Activated CD4-positive, CD25-positive, alpha-beta regulatory T cell treated with anti-CD3 and anti-CD28 coated beads, Interleukin-2, amount 50 U/mL, for 16 hours (primary cell): ENCODE data around the gene TGIF1.
"Not testable (repeated sequence)": the region's sequence is repeated elsewhere in the genome, so short reads cannot be mapped to it uniquely, and the experiment has no call there.

Source experiments
- DNase-seq: peaks from one replicate; pipeline ENCODE4 v3.0.0-alpha.2; 2020; ENCODE audit warnings: low read depth, low spot score

The TGIF1 gene

DNA sequence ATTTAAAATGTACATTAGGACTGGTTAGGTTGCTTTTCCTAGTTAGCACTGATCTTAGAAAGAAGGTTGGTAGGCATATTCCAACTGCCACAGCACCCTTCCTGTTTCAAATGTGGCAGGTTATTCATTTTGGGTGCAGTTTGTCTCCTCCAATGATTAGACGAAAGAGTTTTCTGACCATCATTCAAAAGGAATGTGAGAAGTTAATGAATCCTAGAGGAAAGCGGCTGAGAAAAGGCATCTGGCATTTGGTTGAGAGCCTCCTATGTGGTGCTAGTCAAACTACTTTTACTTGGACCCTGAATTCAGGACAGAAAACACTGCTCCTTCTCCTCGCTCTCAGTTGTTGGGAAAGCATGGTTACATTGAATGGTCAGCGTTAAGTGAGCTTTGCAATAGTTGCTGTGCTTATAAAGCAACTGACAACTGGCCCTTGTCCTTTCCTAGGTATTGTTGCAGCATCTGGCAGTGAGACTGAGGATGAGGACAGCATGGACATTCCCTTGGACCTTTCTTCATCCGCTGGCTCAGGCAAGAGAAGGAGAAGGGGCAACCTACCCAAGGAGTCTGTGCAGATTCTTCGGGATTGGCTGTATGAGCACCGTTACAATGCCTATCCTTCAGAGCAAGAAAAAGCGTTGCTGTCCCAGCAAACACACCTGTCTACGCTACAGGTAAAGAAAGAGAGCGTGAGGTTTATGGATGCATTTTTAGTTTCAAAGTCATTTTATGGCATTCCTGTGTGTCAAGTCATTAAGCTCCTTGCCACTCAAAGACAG lies 6.1 kb downstream of the TGIF1 start:
- no peak for DNase-seq

DNA sequence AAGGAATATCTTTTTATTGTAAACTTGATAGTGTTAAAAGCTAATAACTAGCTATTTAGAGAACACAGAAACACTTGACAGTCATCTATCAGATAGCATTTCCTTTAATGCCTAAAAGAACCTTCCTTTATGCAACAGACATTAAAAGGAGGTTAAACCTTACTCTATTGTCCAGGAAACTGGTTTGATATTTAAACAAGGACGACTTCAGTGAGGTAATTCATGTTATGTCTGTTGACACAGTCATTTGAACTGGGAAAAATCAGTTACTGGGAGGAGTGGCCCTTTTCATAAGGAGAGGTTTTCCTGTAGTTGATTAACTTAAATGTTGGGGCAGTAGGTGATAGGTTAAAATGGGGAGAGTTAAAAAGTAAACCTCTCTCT lies 6.7 kb downstream of the TGIF1 start:
- no peak for DNase-seq

DNA sequence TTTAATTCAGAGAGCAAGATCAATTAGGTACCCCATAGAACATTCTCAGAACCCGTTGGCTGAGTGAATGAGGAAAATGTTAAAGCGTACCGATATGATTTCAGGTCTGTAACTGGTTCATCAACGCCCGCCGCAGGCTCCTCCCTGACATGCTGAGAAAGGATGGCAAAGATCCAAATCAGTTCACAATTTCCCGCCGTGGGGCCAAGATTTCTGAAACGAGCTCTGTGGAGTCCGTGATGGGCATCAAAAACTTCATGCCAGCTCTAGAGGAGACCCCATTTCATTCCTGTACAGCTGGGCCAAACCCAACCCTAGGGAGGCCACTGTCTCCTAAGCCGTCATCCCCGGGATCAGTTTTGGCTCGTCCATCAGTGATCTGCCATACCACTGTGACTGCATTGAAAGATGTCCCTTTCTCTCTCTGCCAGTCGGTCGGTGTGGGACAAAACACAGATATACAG lies 7.3 kb downstream of the TGIF1 start:
- no peak for DNase-seq

DNA sequence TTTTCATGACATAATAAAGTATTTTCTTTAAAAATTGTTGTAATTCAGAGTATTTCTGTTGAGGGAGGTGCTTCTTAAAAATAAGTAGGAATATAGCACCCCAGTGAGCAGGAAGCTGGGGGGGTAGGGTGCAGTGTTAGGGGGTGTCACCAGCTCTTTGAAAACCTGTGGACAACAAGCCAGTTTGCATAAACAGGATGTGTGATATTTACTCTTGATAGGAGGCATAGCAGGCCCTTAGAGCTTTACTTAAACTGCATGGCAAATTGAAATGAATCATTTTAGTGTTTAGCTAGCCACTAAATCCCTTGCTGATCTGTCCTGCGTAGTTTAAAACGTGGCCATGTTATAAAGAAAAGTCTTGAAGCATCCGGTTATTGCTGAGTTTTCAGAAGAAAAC lies 8.4 kb downstream of the TGIF1 start:
- DNase-seq, result no peak

DNA sequence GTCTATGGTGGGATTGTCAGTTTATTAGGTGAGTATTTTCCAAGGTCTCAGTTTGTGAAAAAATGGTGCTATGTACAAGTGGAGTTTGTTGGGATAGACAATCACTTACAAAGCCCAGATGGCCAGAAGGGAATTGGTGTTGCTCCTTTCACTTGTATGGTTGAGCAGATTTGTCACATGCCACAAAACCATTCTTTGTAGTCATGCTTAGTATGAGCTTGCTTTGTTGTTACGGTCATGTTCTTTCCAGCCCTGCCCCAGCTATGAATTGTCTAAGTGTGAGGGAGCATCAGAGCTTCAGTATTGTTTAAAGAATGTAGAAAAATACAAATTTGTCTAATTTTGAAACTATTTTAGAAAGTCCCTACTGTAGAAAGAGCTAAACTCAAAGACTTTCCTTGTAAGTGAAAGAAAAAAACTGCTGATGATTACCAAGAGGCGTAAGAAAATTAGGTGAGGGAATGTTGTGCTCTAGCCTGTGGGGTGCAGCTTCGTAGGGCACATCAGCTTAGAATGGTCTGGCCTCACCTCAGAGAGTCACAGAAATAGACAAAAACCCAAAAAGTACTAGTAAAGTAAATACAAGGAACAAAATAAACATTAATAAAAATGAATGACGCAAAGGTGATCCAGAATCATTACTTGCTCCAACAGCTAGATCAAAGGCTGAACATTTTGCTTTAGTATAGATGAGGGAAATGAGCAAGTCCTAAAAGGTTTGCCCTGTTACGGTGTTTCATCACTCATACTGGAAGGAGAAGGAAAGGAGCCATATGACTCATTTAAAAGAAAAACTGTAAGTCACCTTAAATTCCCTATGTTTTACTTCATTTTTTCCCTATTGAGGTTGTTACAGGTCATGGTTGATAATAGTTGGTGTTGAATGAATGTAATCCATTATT lies 9.2 kb downstream of the TGIF1 start:
- no peak for DNase-seq

DNA sequence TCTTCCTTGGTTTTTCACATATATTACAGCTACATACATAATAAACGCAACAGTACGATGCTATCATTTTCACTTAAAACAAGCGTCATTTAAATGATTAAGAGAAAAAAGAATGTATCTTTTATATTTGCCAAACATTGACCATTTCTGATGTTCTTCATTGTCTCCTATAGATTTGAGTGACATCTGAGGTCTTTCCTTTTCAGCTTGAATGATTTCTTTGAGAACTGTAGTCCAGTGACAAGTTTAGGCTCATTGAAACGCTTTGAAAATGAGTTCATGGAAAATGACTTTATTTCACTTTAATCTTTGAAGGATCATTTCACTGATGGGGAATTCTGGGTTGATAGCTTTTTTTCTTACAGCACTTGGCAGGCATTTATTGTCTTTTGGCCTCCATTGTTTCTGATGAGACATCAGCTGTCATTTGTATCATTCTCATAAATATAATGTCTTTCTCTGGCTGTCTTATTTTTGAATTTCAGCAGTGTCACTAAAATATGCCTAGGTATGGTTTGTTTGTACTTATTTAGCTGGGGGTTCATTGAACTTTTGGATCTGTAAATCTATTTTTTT lies 10.9 kb downstream of the TGIF1 start:
- no peak for DNase-seq

DNA sequence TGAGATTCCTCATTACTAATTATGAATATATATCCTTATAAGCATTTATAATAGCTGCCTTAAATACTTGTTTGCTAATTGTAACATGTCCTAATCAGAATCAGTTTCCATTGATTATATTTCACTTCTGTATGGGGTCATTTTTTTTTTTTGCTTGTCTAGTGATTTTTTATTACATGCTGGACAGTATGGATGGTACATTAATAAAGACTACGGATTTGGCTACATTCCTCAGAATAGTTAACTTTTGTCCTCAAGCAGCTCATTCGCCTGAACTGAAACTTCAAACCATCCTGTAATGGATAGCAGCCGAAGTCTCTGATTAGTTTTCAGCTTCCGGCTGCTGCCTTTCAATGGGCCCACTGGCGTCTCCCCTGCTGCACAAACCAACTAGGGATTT lies 11.7 kb downstream of the TGIF1 start:
- no peak for DNase-seq

DNA sequence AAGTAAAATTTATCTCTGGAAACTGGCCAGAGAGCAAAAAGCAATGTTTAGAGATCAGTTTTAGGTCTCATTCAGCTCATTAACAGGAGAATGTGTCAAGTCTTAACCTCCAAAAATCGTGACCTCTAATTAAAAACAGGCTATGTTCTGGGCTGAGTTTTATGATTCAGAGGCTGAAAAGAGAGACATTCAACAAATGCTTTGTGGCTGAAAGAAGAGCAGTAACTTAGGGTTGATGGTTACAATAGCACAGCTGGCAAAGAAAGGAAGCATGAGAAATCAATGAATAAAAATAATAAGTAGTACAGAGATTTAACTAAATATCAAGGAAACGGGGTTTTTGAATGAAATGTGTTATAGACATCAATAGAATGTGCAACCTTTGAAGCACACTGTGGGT lies 13.1 kb downstream of the TGIF1 start:
- no peak for DNase-seq

DNA sequence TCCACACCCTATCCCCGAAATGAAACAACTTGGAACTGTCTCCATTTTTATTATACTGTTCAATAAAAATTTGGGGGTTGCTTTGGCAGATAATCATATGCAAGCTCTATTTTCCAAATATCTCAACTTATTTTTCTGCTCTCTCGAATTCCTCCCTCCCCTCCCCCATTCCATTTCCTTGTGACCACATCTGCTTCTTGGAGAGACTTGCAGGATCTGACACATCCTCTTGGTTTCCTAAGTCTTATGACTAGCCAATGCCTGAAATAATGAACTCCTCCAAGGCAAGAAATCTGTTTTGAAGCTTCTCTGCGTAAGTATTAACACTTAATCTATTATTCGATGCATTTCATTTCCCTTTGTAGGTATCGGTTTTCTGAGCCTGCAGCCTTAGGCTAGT lies 16.1 kb downstream of the TGIF1 start:
- no peak for DNase-seq

DNA sequence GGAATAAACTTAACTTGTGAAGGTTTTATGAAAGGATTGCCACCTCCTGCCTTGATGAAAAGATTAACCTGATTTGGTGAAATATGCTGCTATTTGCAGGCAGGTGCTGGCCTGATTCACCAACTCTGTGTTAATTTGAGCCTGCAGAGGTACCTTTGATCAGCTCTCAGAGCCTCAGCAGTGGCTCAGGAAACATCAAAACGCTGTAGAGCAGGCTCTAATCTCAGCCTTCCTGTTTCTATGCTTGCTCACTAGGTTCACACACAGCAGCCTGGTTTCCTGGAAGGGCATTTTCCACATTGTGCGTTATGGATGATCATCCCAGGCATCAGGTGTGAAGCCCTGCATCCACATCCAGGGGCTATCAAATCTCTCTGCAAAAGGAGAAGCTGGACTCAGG lies 16.9 kb downstream of the TGIF1 start:
- DNase-seq, result no peak

DNA sequence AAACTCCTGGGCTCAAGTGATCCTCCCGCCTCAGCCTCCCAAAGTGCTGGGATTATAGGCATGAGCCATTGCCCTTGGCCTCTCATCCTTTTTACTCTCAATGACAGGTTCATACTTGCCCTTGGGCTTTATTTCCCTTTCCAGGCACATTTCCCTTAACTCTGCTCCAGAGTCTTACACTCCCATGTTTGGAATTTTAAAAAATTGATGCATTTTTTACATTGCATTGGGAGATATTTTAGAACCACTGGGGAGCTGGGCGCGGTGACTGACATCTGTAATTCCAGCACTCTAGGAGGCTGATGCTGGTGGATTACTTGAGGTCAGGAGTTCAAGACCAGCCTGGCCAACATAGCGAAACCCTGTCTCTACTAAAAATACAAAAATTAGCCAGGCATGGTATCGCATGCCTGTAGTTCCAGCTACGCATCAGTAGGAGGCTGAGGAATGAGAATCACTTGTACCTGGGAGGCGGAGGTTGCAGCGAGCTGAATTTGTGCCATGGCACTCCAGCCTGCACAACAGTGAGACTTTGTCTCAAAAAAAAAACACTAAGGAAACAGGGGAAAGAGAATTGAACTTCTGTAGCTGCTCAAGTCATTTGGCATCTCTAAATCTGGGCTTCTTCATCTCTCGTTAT lies 18.2 kb downstream of the TGIF1 start:
- DNase-seq, result no peak

DNA sequence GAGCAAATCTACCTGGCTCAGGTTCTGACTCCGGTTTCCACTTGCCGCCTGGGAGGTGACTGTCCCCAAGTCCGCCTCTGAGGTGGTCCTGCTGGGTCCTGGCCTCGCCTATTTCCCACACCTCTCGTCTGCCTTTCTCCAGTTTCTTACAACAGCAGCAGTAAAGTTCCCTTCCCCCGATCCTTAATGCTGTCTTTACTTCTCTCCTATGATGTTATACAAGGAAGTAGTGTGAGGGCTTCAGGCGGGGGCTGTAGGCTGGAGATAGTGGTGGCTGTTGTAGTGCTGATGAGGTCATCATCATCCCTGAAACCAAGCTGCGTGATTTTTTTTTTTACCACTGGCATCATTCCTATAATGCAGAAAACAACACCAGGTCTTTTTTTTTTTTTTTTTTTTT lies 18.9 kb downstream of the TGIF1 start:
- no peak for DNase-seq

DNA sequence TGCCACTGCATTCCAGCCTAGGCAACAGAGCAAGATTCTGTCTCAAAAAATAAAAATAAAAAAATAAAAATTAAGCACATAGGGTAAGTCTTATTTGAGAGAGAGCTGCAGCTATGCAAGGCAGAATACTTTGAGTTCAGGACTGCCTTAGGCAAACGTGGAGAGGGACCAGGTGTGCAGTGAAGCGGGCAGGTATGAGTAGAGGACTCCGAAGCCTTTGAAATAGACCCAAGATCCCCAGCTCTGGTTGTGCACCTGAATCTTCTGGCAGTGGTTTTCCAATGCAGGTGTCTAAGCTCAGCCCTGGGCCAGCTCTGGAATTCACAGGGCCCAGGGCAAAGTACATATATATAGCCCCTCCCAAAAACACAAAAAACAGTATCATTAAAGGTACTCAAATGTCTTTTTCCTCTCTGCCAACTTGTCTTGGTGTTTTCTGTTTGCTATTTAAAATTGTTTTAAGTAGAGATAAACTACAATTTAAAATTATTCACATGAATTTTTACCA lies 21.2 kb downstream of the TGIF1 start:
- no peak for DNase-seq

DNA sequence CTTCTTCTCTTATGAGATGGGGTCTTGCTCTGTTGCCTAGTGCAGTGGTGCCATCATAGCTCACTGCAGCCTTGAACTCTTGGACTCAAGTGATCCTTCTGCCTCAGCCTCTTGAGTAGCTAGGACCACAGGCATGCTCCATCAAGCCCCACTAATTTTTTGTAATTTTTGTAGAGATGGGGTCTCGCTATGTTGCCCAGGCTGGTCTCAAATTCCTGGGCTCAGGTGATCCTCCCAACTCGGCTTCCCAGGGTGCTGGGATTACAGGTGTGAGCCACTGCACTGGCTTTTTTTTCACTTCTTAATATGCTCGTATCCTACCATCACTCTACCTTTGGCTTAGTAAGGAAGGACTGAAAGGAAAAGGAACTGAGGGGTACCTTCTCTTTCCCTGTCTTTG lies 22.1 kb downstream of the TGIF1 start:
- not testable (repeated sequence) for DNase-seq

DNA sequence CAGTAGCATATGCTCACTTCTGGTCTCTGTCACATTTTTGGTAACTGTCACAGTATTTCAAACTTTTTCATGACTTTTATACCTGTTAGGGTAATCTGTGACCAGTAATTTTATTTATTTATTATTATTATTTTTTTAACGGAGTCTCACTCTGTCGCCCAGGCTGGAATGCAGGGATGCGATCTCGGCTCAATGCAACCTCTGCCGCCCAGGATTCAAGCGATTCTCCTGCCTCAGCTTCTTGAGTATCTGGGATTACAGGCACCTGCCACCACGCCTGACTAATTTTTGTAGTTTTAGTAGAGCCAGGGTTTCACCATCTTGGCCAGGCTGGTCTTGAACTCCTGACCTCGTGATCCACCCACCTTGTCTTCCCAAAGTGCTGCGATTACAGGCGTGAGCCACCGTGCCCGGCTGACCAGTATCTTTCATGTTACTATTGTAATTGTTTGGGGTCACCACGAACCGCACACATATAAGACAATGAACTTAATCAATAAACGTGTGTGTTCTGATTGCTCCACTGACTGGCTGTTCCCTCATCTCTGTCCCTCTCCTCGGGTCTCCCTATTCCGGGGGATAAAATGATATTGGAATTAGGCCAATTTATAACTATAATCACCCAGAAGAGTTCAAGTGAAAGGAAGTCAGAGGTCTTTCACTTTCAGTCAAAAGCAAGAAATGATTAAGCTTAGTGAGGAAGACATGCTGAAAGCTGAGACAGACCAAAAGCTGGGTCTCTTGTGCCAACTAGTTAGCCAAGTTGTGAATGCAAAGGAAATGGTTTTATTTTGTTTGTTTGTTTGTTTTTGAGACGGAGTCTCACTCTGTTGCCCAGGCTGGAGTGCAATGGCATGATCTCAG lies 22.9 kb downstream of the TGIF1 start:
- DNase-seq, result no peak

DNA sequence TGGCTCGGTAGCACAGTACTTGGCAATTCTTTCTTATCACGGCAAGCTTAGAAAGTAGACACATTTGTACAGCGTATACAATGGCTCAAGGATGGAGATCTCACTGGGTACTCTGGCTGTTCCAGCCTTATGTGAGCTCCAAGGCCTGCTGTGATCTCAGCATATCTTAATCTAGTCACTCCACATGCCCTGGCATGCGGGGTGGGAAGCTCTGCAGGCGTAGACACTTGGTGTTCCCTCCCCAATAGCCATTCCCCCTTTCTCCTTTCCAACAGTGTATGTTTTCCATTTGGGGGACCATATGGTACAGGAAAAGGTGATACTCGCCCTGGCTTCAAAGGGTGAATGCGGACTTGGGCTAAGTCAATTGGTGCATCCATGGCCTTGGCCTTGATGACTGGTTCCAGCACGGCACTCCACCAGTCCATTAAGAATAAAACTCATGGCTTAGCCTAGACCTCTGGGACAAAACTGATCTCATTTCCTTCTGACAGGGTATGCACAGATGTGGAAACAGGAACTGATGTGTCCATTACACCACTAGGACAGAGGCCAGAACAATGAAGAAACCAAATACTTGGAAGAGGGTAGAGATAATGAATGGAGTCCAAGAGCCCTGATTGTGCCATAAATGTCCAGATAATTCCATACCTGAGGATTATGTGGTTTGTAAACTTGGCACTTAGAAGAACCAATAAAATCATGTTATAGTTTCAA lies 28.4 kb downstream of the TGIF1 start:
- DNase-seq, result no peak

DNA sequence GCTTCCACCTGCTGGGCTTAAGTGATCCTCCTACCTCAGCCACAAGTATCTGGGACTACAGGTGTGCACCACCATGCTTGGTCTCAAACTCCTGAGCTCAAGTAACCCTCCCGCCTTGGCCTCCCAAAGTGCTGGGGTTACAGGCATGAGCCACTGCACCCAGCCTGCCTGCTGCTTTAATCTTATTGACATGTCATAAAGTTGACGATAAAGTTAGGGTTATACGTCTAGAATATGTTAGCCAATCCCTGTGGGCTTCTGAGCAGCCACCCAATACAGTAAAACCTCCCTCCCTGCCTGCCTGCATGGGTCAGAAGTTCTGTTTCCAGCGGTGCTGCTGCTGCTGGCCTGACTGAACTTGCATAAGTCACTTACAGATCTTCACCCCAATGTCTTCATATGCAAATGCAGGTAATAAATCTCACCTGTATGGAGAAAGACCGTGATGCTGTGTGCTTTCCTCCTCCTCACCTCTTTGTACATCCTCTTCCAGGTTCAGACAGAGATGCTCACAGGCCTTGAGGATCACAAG lies 30.1 kb downstream of the TGIF1 start:
- DNase-seq, result no peak

DNA sequence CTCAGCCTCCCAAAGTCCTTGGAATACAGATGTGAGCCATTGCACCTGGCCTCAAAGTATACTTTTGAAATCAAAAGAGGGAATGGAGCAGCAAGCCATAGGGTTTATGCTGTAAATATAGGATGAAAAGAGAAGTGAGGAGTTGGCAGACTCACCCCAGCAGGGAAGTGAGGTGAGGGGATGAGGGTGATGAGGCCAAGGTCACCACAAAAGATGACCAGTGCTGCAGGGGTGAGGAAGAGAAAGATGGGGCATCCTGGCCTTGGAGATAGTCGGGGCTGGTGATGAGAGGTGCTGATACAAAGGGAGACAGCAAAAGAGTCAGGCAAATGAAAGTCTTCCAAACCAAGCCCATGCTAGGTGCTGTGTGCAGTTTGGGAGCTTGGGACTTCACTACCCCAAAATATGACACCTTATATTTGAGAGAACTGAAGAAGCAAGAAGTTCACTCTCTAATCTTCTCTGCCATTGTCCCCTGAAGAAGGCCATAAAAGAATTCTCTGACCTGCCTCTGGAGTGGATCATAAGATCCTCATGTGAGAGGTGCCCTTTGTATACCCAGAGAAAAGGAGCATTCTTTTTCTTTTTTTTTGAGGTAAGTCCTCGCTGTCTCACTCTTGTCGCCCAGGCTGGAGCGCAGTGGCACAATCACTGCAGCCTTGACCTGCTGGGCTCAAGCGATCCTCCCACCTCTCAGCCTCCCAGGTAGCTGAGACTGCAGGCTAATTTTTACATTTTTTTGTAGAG lies 31.0 kb downstream of the TGIF1 start:
- no peak for DNase-seq

DNA sequence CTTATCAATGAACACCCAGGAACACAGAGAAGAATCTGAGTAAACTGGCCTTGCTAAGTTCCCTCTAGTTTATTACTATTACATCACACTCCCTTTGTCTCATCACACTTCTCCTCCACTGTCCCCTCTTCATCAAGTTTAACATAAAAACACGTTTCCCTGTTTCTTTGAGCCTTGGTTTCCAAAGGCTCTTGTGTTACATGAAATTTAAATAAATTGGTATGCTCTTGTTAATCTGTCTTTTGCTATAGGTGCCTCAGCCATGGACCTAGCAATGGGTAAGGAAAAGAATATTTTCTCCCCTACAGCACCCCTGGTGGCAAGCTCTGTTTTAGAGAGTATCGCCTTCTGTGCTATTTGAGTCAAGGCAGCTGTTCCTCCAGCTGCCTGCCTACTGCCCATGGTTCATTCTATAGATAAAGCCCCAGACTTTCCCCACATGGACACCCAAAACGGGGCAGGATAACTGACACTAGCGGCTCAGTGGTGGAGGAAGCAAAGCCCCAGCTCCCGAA lies 31.8 kb downstream of the TGIF1 start:
- no peak for DNase-seq
